Dermis blood vessel endothelial cell (primary cell): ENCODE results near the gene CAMKMT. TPM values are rescaled to one million over a fixed set of nuclear protein-coding genes. Genes with fewer than 3 reads are reported as not detected.

Experiments used
- DNase-seq: peaks from one replicate; pipeline ENCODE4 v3.0.0; 2010
- total RNA-seq: library from RNA; depleted of rRNA; stranded (reverse); fragments of >200 nt; gene quantifications from 2 replicates; pipeline ENCODE4 v1.2.3, GENCODE V29; 2014

The CAMKMT gene
- total RNA-seq, 1 donor from 2014 or later = 4.8 TPM

- DNase-seq = no peak
These were observed 445.7 kb downstream of the CAMKMT start for GRCh38 chr2:44807201-44808025.

- no peak for DNase-seq
These were observed 449.3 kb downstream of the CAMKMT start for GRCh38 chr2:44810892-44811530.

- no peak for DNase-seq
These were observed 451.4 kb downstream of the CAMKMT start for GRCh38 chr2:44813165-44813564.

GRCh38 chr2:44813658-44814057 lies 451.9 kb downstream of the CAMKMT start:
- DNase-seq = no peak

- no peak for DNase-seq
These were observed 455.5 kb downstream of the CAMKMT start for GRCh38 chr2:44817256-44817655.

- no peak for DNase-seq
These were observed 456.1 kb downstream of the CAMKMT start for GRCh38 chr2:44817673-44818335.

- no peak for DNase-seq
These were observed 457.3 kb downstream of the CAMKMT start for GRCh38 chr2:44819061-44819460.

GRCh38 chr2:44821500-44821899 lies 459.8 kb downstream of the CAMKMT start:
- no peak for DNase-seq

- no peak for DNase-seq
These were observed 460.4 kb downstream of the CAMKMT start for GRCh38 chr2:44822174-44822573.

Other genes starting within 250 kb of the CAMKMT start
- 23.3 and 26.2 TPM in 2 replicates for gene PPM1B, start 193.1 kb upstream of the CAMKMT start, total RNA-seq
- gene SLC3A1, start 86.5 kb upstream of the CAMKMT start, total RNA-seq = 0.09 and 0.17 TPM in 2 replicates
- 19.4 and 26.8 TPM in 2 replicates for gene PREPL, start 453 bp upstream of the CAMKMT start, total RNA-seq